ENCODE results near the gene RIMBP3C.
A peak's percentile ranks its signal among the peaks of the same experiment; 100 is the strongest.
"Not testable (repeated sequence)": the region's sequence is repeated elsewhere in the genome, so short reads cannot be mapped to it uniquely, and the experiment has no call there.

Gene RIMBP3C

GRCh38 chr22:21551361-21551760 lies at the start of gene RIMBP3C:
Gene RIMBP3C, minus strand, starts transcription at chr22:21551461. Its CDS starts 485 bp downstream, at chr22:21550976.
- H3K9me3 Mint-ChIP-seq; H3K27ac Mint-ChIP-seq; H3K36me3 Mint-ChIP-seq; H3K4me3 Mint-ChIP-seq; ATAC-seq; DNase-seq (ENCODE audit: low spot score in 2 of 2); H3K4me1 Mint-ChIP-seq: not testable (repeated sequence)

GRCh38 chr22:21599053-21599893 lies 48.0 kb upstream of the RIMBP3C start:
- H3K4me3 Mint-ChIP-seq = no peak overlapping the region

GRCh38 chr22:21598302-21598701 lies 47.0 kb upstream of the RIMBP3C start:
- Mint-ChIP-seq H3K27ac (no peak overlapping the region), H3K4me3 (no peak overlapping the region), H3K36me3 (peaks cover 76% of the 10 kb centered on the region), H3K4me1 (peaks cover 50% of the 10 kb centered on the region), H3K9me3 (no peaks in the 10 kb centered on the region)
- no peak for ATAC-seq
- DNase-seq (ENCODE audit: low spot score in 2 of 2) = no peak

More at GRCh38 chr22:21599053-21599893, 48.0 kb upstream of the RIMBP3C start:
- peaks cover 40% of the 10 kb centered on the region for H3K4me1 Mint-ChIP-seq
- peaks cover 76% of the 10 kb centered on the region for H3K36me3 Mint-ChIP-seq
- no peaks in the 10 kb centered on the region for H3K9me3 Mint-ChIP-seq
- H3K27ac Mint-ChIP-seq = peak overlapping the region; percentile 81
- DNase-seq (ENCODE audit: low spot score in 2 of 2) = no peak
- no peak for ATAC-seq

- not testable (repeated sequence) for H3K27ac Mint-ChIP-seq; DNase-seq (ENCODE audit: low spot score in 2 of 2); H3K4me3 Mint-ChIP-seq; H3K9me3 Mint-ChIP-seq; ATAC-seq
- Mint-ChIP-seq H3K36me3 (peaks cover 74% of the 10 kb centered on the region), H3K4me1 (peaks cover 48% of the 10 kb centered on the region)
These were observed 45.3 kb upstream of the RIMBP3C start for GRCh38 chr22:21596356-21597135.

GRCh38 chr22:21594865-21595452 lies 43.7 kb upstream of the RIMBP3C start:
- H3K27ac Mint-ChIP-seq = peak overlapping the region; percentile 75
- DNase-seq (ENCODE audit: low spot score in 2 of 2) (no peak), ATAC-seq (no peak)
- H3K36me3 Mint-ChIP-seq = peaks cover 88% of the 10 kb centered on the region
- H3K9me3 Mint-ChIP-seq = no peaks in the 10 kb centered on the region
- no peak overlapping the region for H3K4me3 Mint-ChIP-seq
- peaks cover 61% of the 10 kb centered on the region for H3K4me1 Mint-ChIP-seq

GRCh38 chr22:21593406-21594232 lies 42.4 kb upstream of the RIMBP3C start:
- no peaks in the 10 kb centered on the region for H3K9me3 Mint-ChIP-seq
- DNase-seq (ENCODE audit: low spot score in 2 of 2) (no peak), ATAC-seq (no peak)
- no peak overlapping the region for H3K4me3 Mint-ChIP-seq
- peaks cover 54% of the 10 kb centered on the region for H3K4me1 Mint-ChIP-seq
- H3K27ac Mint-ChIP-seq = peak overlapping the region; percentile 75
- H3K36me3 Mint-ChIP-seq = peaks cover 81% of the 10 kb centered on the region

- DNase-seq (ENCODE audit: low spot score in 2 of 2) (no peak), ATAC-seq (no peak)
- Mint-ChIP-seq H3K4me1 (peaks cover 65% of the 10 kb centered on the region), H3K4me3 (no peak overlapping the region), H3K36me3 (peaks cover 69% of the 10 kb centered on the region), H3K9me3 (no peaks in the 10 kb centered on the region), H3K27ac (peak overlapping the region; percentile 75)
These were observed 41.2 kb upstream of the RIMBP3C start for GRCh38 chr22:21592422-21592821.

GRCh38 chr22:21591695-21592094 lies 40.4 kb upstream of the RIMBP3C start:
- H3K4me1 Mint-ChIP-seq = peaks cover 67% of the 10 kb centered on the region

GRCh38 chr22:21590809-21591641 lies 39.8 kb upstream of the RIMBP3C start:
- H3K36me3 Mint-ChIP-seq = peaks cover 61% of the 10 kb centered on the region
- H3K4me3 Mint-ChIP-seq = no peak overlapping the region
- no peak for DNase-seq (ENCODE audit: low spot score in 2 of 2)
- no peak for ATAC-seq
- H3K27ac Mint-ChIP-seq = peak overlapping the region; percentile 74
- H3K9me3 Mint-ChIP-seq = no peaks in the 10 kb centered on the region
- H3K4me1 Mint-ChIP-seq = peaks cover 67% of the 10 kb centered on the region

More at GRCh38 chr22:21591695-21592094, 40.4 kb upstream of the RIMBP3C start:
- Mint-ChIP-seq H3K27ac (peak overlapping the region; percentile 74), H3K36me3 (peaks cover 62% of the 10 kb centered on the region), H3K9me3 (no peaks in the 10 kb centered on the region), H3K4me3 (no peak overlapping the region)
- DNase-seq (ENCODE audit: low spot score in 2 of 2) (no peak), ATAC-seq (no peak)

- ATAC-seq (no peak), DNase-seq (ENCODE audit: low spot score in 2 of 2) (no peak)
- Mint-ChIP-seq H3K4me1 (peaks cover 62% of the 10 kb centered on the region), H3K4me3 (no peak overlapping the region), H3K27ac (no peak overlapping the region), H3K9me3 (no peaks in the 10 kb centered on the region), H3K36me3 (peaks cover 61% of the 10 kb centered on the region)
These were observed 38.1 kb upstream of the RIMBP3C start for GRCh38 chr22:21589396-21589795.

GRCh38 chr22:21587803-21588611 lies 36.7 kb upstream of the RIMBP3C start:
- peak; percentile 98 for ATAC-seq
- peak overlapping the region; percentile 63 for H3K27ac Mint-ChIP-seq
- H3K36me3 Mint-ChIP-seq = peaks cover 56% of the 10 kb centered on the region
- H3K9me3 Mint-ChIP-seq = no peaks in the 10 kb centered on the region
- peak overlapping the region; percentile 33 for H3K4me3 Mint-ChIP-seq
- peaks cover 56% of the 10 kb centered on the region for H3K4me1 Mint-ChIP-seq
- DNase-seq (ENCODE audit: low spot score in 2 of 2) = peak; percentile 37 to 75

- ATAC-seq (no peak), DNase-seq (ENCODE audit: low spot score in 2 of 2) (no peak)
- peaks cover 45% of the 10 kb centered on the region for H3K4me1 Mint-ChIP-seq
- H3K36me3 Mint-ChIP-seq = peaks cover 41% of the 10 kb centered on the region
- H3K9me3 Mint-ChIP-seq = no peaks in the 10 kb centered on the region
- H3K4me3 Mint-ChIP-seq = no peak overlapping the region
- H3K27ac Mint-ChIP-seq = no peak overlapping the region
These were observed 34.1 kb upstream of the RIMBP3C start for GRCh38 chr22:21585389-21585788.

All from stimulated activated effector memory CD8-positive, alpha-beta T cell treated with anti-CD3 and anti-CD28 coated beads, Interleukin-12 subunit alpha, Interleukin-12 subunit beta, amount 100 ng/mL, for 72 hours (primary cell).